ENCODE data around the gene PDE4B.

DNA sequence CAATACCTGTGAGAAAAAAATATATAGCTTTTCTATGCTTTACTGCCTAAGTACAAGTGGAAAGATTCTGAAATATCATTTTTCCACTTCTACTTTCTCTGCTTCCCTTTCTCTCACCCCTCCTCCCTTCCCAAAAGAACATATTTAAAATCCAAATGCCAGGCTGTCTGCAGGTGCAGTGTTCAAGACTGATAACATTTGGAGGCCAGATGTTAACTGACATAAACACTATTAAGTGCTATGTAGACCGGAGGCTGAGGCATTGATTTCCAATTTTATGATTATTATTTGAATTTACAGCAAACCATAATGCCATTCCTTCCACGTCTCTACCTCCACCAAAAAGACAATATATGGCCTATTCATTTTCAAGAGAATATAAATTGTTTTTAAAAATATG, 444.3 kb downstream of the PDE4B start:
- no peak for TF ChIP-seq CTCF (IDR thresholded peaks at IDR 0.05)
- TF ChIP-seq POLR2A (IDR thresholded peaks at IDR 0.05) = no peak

Measured in lower leg skin (tissue), 3 donors.